Gastrocnemius medialis (tissue), 4 donors: ENCODE data around the gene CAB39.

Experiments
- CTCF ChIP-seq, 5 experiments: fragments of 450-650 bp in 3 of 5; fragments of 200-600 bp in 2 of 5; sonication (generic) in 2 of 5; IDR thresholded peaks in 4 of 5; conservative IDR thresholded peaks in 1 of 5; 1 replicate in 4 of 5; 2 replicates in 1 of 5; pipeline ENCODE4 v1.5.1; 2016 to 2019; ENCODE audit warnings: antibody characterized with exemption in 5 of 5, mild to moderate bottlenecking in 3 of 5, moderate library complexity in 3 of 5
- POLR2A ChIP-seq, 2 donors: fragments of 450-650 bp; IDR thresholded peaks; one replicate each; pipeline ENCODE4 v1.6.1; 2017; ENCODE audit warnings: antibody characterized with exemption in 2 of 2, mild to moderate bottlenecking in 2 of 2, moderate library complexity in 2 of 2

DNA sequence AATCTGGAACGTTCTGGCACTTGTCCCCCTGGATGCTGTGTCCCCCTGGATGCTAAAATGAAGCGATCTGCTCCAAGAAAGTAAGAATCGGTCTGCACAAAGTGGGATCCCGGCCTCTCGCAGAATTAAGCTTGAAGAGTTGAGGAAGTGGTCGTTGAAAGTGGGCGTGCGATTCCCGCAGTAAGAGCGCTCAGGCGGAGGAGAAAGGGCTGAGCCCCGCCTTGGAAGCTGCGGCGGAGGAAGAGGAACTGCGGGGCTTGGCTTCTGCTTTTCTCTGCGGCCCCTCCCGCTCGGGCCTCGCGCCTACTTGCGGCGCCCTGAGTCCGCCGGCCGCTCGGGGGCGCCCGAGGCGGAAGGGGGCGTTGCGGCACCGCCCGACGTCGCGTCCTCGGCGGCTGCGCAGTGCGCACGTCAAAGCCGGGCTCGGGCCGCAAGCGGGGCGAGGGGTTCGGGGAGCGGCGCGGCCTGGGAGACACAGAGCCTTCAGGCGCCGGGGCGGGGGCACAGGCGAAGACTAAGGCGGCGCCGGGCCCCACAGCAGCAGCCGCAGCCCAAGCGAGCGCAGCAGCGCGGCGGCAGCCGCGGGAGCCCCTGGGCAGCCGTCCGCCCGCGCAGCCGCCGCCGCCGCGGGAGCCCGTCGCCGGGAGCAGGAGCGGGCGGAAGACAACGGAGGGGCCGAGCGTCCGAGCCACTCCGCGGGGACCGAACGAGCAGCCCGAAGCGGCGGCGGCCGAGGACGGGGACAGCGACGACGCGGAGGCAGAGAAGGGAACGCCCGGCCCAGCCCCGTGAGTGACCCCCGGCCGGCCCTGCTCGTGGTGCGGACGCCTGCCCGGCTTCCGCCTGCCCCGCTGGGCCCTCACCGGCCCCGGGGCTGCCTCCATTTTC, at the start of gene CAB39:
- TF ChIP-seq CTCF (IDR thresholded peaks at IDR 0.05 in 4 of 5, conservative IDR thresholded peaks at IDR 0.05 in 1 of 5) (peak; percentile 74 to 94 (median 92)), POLR2A (IDR thresholded peaks at IDR 0.05) (peak; percentile 93 to 95)
